Left ventricle myocardium inferior (tissue), 1 donor: ENCODE results near the gene SAMD10. TPM values are rescaled to one million over a fixed set of nuclear protein-coding genes. Genes with fewer than 3 reads are reported as not detected.

Experiments
- DNase-seq: peaks from one replicate; pipeline ENCODE4 v3.0.0-alpha.2; 2020
- H3K27ac ChIP-seq: fragments of 200-600 bp; replicated peaks from 2 replicates; pipeline ENCODE4 v1.8.0; 2021
- H3K27me3 ChIP-seq: fragments of 200-600 bp; 2 replicates; pipeline ENCODE4 v1.8.0; 2021; ENCODE audit warnings: low read depth
- H3K36me3 ChIP-seq: fragments of 200-600 bp; 2 replicates; pipeline ENCODE4 v1.8.0; 2021
- H3K4me1 ChIP-seq: fragments of 200-600 bp; 2 replicates; pipeline ENCODE4 v1.8.0; 2021
- H3K4me3 ChIP-seq: fragments of 200-600 bp; 2 replicates; pipeline ENCODE4 v1.8.0; 2021; ENCODE audit warnings: mild to moderate bottlenecking, moderate library complexity
- H3K9me3 ChIP-seq: fragments of 200-600 bp; replicated peaks from 2 replicates; pipeline ENCODE4 v1.8.0; 2021
- CTCF ChIP-seq: fragments of 200-600 bp; IDR thresholded peaks from 2 replicates; pipeline ENCODE4 v1.8.0; 2021; ENCODE audit warnings: antibody characterized with exemption, mild to moderate bottlenecking, borderline replicate concordance
- intact Hi-C: fragments of 100-400 bp; cut with micrococcal nuclease; formaldehyde crosslinking; loops from one replicate; pipeline ENCODE4 v1.11.0; 2022
- total RNA-seq: library from RNA; stranded (reverse); fragmentation: NEBNext Ultra II Directional; extraction: Animal tissue kit (Norgen Biotek cat#: 25700); gene quantifications from one replicate; pipeline ENCODE4 v1.2.1, GENCODE V29; 2021
- donor health status: DM: no; HTN: yes; CAD: no; lungs with severe emphysema.

The SAMD10 gene
- total RNA-seq, 1 donor from 2014 or later = 5.6 TPM

- intact Hi-C loops = no loop called here
- H3K9me3 ChIP-seq = no peaks in the 10 kb centered on the region
Observed at GRCh38 chr20:63956664-63957003, 22.8 kb downstream of the SAMD10 start.

GRCh38 chr20:63955827-63956663 is 23.4 kb downstream of the SAMD10 start, which contains the start of gene UCKL1:
TSS of gene UCKL1 (minus strand) at chr20:63956416. CDS start at chr20:63956372, 44 bp downstream.
- H3K27me3 ChIP-seq = no peaks in the 10 kb centered on the region
- H3K4me1 ChIP-seq = peaks cover 67% of the 10 kb centered on the region
- intact Hi-C loops = no loop called here
- H3K36me3 ChIP-seq = peaks cover 16% of the 10 kb centered on the region
- H3K27ac ChIP-seq = peak within 1 kb of the TSS; percentile 98
- no peaks in the 10 kb centered on the region for H3K9me3 ChIP-seq
- peak within 1 kb of the TSS; percentile 93 for H3K4me3 ChIP-seq
- TF ChIP-seq CTCF = peak; percentile 30
- DNase-seq = peak; percentile 92

More at GRCh38 chr20:63956664-63957003, 22.8 kb downstream of the SAMD10 start:
- TF ChIP-seq CTCF = no peak
- peaks cover 61% of the 10 kb centered on the region for H3K4me1 ChIP-seq
- peak overlapping the region; percentile 61 for H3K27ac ChIP-seq
- DNase-seq = no peak
- H3K4me3 ChIP-seq = peak overlapping the region; percentile 93
- no peaks in the 10 kb centered on the region for H3K27me3 ChIP-seq
- peaks cover 21% of the 10 kb centered on the region for H3K36me3 ChIP-seq

- Histone ChIP-seq H3K4me1 (peaks cover 74% of the 10 kb centered on the region), H3K27ac (peak overlapping the region; percentile 98), H3K4me3 (peak overlapping the region; percentile 93), H3K27me3 (no peaks in the 10 kb centered on the region), H3K36me3 (peaks cover 16% of the 10 kb centered on the region), H3K9me3 (no peaks in the 10 kb centered on the region)
- intact Hi-C loops = no loop called here
- DNase-seq = peak; percentile 53
- peak; percentile 60 for TF ChIP-seq CTCF
Observed at GRCh38 chr20:63955281-63955826, 24.1 kb downstream of the SAMD10 start.

GRCh38 chr20:63953764-63954429 is 25.5 kb downstream of the SAMD10 start:
- intact Hi-C loops = no loop called here
- Histone ChIP-seq H3K36me3 (peaks cover 4% of the 10 kb centered on the region), H3K4me3 (peak overlapping the region; percentile 93), H3K27ac (peak overlapping the region; percentile 98), H3K4me1 (peaks cover 88% of the 10 kb centered on the region), H3K27me3 (no peaks in the 10 kb centered on the region), H3K9me3 (no peaks in the 10 kb centered on the region)
- TF ChIP-seq CTCF = no peak
- no peak for DNase-seq

GRCh38 chr20:63952769-63953168 is 26.7 kb downstream of the SAMD10 start:
- H3K4me3 ChIP-seq = peak overlapping the region; percentile 71
- H3K9me3 ChIP-seq = no peaks in the 10 kb centered on the region
- DNase-seq = no peak
- intact Hi-C loops = no loop called here
- H3K36me3 ChIP-seq = peaks cover 4% of the 10 kb centered on the region
- peak overlapping the region; percentile 98 for H3K27ac ChIP-seq
- H3K27me3 ChIP-seq = no peaks in the 10 kb centered on the region
- H3K4me1 ChIP-seq = peaks cover 97% of the 10 kb centered on the region
- no peak for TF ChIP-seq CTCF
